Adrenal gland (tissue), 12 donors: ENCODE measurements around the gene IFNAR1. TPM values are rescaled to one million over a fixed set of nuclear protein-coding genes. Genes with fewer than 3 reads are reported as not detected.

Source experiments
- DNase-seq, 7 donors: peaks; one replicate each; pipeline ENCODE4 v3.0.0-alpha.2; 2019 to 2020
- H3K27ac ChIP-seq, 5 donors: fragments of 200-600 bp; sonication (generic) in 4 of 5; 1 replicate in 3 of 5; 2 replicates in 2 of 5; pipeline versions ENCODE4 v1.5.1 to v1.8.0; 2016 to 2020; ENCODE audit warnings: mild to moderate bottlenecking in 1 of 5
- H3K27me3 ChIP-seq: fragments of 200-600 bp; 2 replicates; pipeline ENCODE4 v1.8.0; 2021
- H3K36me3 ChIP-seq, 2 donors: fragments of 200-600 bp; replicated peaks in 1 of 2; 1 replicate in 1 of 2; 2 replicates in 1 of 2; pipeline versions ENCODE4 v1.5.1 to v1.8.0; 2018 to 2022
- H3K4me1 ChIP-seq, 2 donors: fragments of 200-600 bp; replicated peaks in 1 of 2; 1 replicate in 1 of 2; 2 replicates in 1 of 2; pipeline versions ENCODE4 v1.5.1 to v1.8.0; 2018 to 2021
- H3K4me3 ChIP-seq, 4 donors: fragments of 200-600 bp; sonication (generic) in 3 of 4; one replicate each; pipeline ENCODE4 v1.5.1; 2016 to 2018
- H3K9me3 ChIP-seq, 3 donors: fragments of 200-600 bp; sonication (generic) in 1 of 3; replicated peaks in 1 of 3; 1 replicate in 2 of 3; 2 replicates in 1 of 3; pipeline versions ENCODE4 v1.5.1 to v1.8.0; 2016 to 2021
- POLR2A ChIP-seq, 2 donors: fragments of 450-650 bp; IDR thresholded peaks; one replicate each; pipeline ENCODE4 v1.6.1; 2017; ENCODE audit warnings: antibody characterized with exemption in 2 of 2, mild to moderate bottlenecking in 2 of 2, moderate library complexity in 1 of 2
- WGBS, 4 donors: extraction: QIAGEN DNeasy Blood & Tissue Kit in 2 of 4; methylation state at CpG; one replicate each; pipeline versions ENCODE4 v1.1.5 to v1.1.7; 2013 to 2017; 5-methylcytosine and 5-hydroxymethylcytosine counted together
- intact Hi-C, 2 donors: fragments of 100-400 bp; cut with DNase I; formaldehyde crosslinking; loops; one replicate each; pipeline versions ENCODE4 v1.14.1 to v1.15.0; 2022 to 2023
- polyA plus RNA-seq, 3 donors: library from polyadenylated mRNA; stranded (reverse); fragments of 200-250 nt in 2 of 3; fragments of 350-450 nt in 1 of 3; fragmentation: Illumina TruSeq in 1 of 3; extraction: RNeasy Lipid Tissue Mini Kit (QIAGEN cat#74804) in 1 of 3; gene quantifications; one replicate each; pipeline ENCODE4 v1.2.3, GENCODE V29; 2013 to 2014
- total RNA-seq, 9 donors: library from RNA; depleted of rRNA in 4 of 9; stranded (reverse); fragments of >200 nt in 4 of 9; fragments of 120-200 nt in 1 of 9; fragmentation: NEBNext Ultra II Directional in 1 of 9; extraction: Animal tissue kit (Norgen Biotek cat#: 25700) in 1 of 9; gene quantifications; one replicate each; pipeline versions ENCODE4 v1.1.0 to v1.2.4, GENCODE V29; 2013 to 2023
- TF ChIP-seq, protein P1 (sequence below), 6 experiments: fragments of 450-650 bp in 4 of 6; fragments of 200-600 bp in 2 of 6; sonication (generic) in 1 of 6; IDR thresholded peaks; 1 replicate in 5 of 6; 2 replicates in 1 of 6; pipeline versions ENCODE4 v1.5.1 to v1.8.0; 2016 to 2021; ENCODE audit warnings: antibody characterized with exemption in 6 of 6, mild to moderate bottlenecking in 2 of 6, moderate library complexity in 1 of 6
- donor health status: healthy with polysubstance abuse.
- donor health status: Bipolar disorder and iron deficiency.
- donor health status: DM: yes; HTN: yes; CAD: no.
- donor health status: DM: no; HTN: no; CAD: no.
- donor health status: DM: no; HTN: no; CAD: no.
- donor health status: DM: yes; HTN: yes; CAD: no.

Gene IFNAR1
- total and polyA plus RNA-seq, 12 donors, result 7.3 to 71.2 (median 32.8) TPM

DNA sequence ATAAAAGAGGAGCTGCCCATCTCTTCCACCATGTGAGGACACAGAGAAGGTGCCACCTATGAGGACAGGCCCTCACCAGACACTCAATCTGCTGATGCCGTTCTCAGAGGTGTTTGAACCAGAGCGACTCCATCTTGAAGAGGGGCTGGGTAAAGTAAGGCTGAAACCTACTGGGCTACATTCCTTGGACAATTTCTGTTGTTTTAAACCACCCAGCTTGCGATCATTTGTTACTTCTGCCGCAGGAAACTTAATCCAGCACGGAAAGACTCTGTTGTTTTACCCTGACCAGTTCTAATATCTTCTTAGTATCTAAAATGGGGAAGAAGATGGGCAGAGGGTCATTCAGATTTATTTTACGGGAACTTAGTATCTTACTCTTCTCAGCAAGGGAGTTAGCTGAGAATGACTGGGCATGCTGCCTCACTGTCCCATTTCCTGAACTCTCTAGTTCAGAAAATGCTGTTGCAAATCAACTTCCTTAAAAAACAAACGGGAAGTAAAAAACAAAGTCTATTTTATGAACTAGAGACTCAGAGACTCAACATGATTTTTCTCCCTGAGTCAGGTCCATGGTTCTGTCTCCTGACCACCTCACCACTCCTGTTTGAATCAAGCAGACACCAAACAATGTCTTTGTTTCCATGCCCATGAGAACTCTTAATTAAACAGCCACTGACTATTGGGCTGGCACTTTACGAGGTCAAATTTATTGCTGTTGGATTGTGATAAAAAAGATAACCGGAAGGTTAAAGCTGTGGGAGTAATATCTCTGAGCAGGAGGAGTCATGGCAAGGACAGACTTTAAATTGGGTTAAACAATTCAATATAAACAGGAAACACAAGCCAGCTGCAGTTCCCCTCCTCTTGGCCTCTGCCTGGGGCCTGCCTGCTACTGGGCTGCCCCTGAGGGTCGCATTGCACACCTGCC is 23.8 kb upstream of the IFNAR1 start:
- Histone ChIP-seq H3K4me3 (no peak overlapping the region), H3K36me3 (peaks cover 0 to 6% of the 10 kb centered on the region in 2 donors), H3K9me3 (no peaks in the 10 kb centered on the region), H3K27ac (peak overlapping the region; percentile 11 to 80 (median 54)), H3K4me1 (peaks cover 14 to 39% of the 10 kb centered on the region in 2 donors), H3K27me3 (no peaks in the 10 kb centered on the region)
- 27 to 39% (median 37%) methylated on average over 10 of the region's 10 CpGs for WGBS, 4 donors
- intact Hi-C loops, result no loop called here
- TF ChIP-seq, protein P1, sequence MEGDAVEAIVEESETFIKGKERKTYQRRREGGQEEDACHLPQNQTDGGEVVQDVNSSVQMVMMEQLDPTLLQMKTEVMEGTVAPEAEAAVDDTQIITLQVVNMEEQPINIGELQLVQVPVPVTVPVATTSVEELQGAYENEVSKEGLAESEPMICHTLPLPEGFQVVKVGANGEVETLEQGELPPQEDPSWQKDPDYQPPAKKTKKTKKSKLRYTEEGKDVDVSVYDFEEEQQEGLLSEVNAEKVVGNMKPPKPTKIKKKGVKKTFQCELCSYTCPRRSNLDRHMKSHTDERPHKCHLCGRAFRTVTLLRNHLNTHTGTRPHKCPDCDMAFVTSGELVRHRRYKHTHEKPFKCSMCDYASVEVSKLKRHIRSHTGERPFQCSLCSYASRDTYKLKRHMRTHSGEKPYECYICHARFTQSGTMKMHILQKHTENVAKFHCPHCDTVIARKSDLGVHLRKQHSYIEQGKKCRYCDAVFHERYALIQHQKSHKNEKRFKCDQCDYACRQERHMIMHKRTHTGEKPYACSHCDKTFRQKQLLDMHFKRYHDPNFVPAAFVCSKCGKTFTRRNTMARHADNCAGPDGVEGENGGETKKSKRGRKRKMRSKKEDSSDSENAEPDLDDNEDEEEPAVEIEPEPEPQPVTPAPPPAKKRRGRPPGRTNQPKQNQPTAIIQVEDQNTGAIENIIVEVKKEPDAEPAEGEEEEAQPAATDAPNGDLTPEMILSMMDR (IDR thresholded peaks at IDR 0.05), result no peak
- TF ChIP-seq POLR2A (IDR thresholded peaks at IDR 0.05), result no peak
- peak in 3 of 7 donors; percentile 56 to 71 (median 65) for DNase-seq

DNA sequence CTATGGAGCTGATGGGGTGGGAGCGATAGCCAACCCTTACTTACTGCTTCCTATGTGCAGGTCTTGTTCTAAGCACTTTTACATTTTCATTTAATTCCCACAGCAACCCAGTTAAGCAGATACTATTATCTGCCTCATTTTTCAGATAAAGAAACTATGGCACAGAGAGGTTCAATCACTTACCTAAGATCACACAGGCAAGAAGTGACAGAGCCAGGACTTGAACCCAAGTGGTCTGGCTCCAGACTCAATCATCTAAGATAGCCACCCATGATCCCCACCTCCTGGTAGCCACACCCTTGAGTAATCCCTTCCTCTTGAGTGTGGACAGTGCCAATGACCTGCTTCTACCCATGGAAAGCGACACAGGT is 23.2 kb upstream of the IFNAR1 start:
- Histone ChIP-seq H3K4me3 (no peak overlapping the region), H3K27ac (peak overlapping the region; percentile 4 to 80 (median 54)), H3K9me3 (no peaks in the 10 kb centered on the region), H3K27me3 (no peaks in the 10 kb centered on the region), H3K36me3 (no peaks in the 10 kb centered on the region), H3K4me1 (peaks cover 14 to 39% of the 10 kb centered on the region in 2 donors)
- 66 to 82% (median 75%) methylated on average over 2 of the region's 2 CpGs for WGBS, 4 donors
- intact Hi-C loops, result no loop called here
- no peak for DNase-seq
- TF ChIP-seq, protein P1 (IDR thresholded peaks at IDR 0.05), result no peak
- TF ChIP-seq POLR2A (IDR thresholded peaks at IDR 0.05), result no peak

DNA sequence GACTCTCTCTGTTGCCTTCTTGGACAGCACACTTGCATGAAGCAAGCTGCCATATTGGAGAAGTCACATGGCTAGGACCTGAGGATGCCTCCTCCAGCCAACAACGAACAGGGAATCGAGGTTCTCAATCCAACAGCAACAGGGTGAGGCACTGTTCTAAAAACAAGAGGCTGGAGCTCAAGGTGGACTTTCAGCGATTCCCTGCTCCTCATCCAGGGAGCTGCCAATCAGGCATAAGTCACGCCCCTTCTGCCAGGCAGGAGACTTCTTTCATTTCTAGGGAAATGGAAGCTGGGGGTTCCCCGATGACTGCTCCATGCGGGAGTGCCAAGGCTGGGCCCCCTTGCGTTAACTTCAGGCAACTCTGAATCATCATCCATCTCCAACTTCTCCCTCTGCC is 22.7 kb upstream of the IFNAR1 start:
- intact Hi-C loops, result no loop called here
- H3K9me3 ChIP-seq, result no peaks in the 10 kb centered on the region
- peaks cover 14 to 39% of the 10 kb centered on the region in 2 donors for H3K4me1 ChIP-seq
- no peak overlapping the region for H3K4me3 ChIP-seq
- WGBS, 4 donors, result 82 to 89% (median 86%) methylated on average over 3 to 7 of the region's 7 CpGs
- peak overlapping the region; percentile 4 to 80 (median 54) for H3K27ac ChIP-seq
- no peak for DNase-seq
- H3K27me3 ChIP-seq, result no peaks in the 10 kb centered on the region
- no peaks in the 10 kb centered on the region for H3K36me3 ChIP-seq
- TF ChIP-seq, protein P1 (IDR thresholded peaks at IDR 0.05), result no peak

DNA sequence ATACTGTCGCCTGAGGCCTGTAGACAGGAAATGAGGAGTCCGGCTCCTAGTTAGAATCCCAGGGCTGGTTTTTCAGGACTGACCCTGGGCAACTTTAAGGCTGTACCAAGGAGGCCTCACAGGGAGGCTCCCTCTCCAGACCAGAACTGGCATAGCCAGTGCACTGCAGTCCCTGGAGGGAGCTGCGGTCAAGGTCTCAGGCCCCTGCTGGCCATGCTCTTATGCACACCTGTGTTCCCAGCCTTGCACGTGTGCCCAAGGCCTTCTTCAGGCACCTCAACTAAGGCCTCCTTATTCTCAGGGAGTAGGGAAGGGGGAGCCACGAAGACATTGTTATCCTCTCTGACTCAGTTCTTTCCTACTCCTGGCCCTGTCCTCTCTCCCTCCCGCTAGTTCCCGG is 22.0 kb upstream of the IFNAR1 start:
- Histone ChIP-seq H3K27me3 (no peaks in the 10 kb centered on the region), H3K36me3 (no peaks in the 10 kb centered on the region), H3K4me3 (no peak overlapping the region), H3K4me1 (peaks cover 14 to 39% of the 10 kb centered on the region in 2 donors), H3K27ac (no peak overlapping the region), H3K9me3 (no peaks in the 10 kb centered on the region)
- intact Hi-C loops, result no loop called here
- TF ChIP-seq POLR2A (IDR thresholded peaks at IDR 0.05), result no peak
- TF ChIP-seq, protein P1 (IDR thresholded peaks at IDR 0.05), result no peak
- WGBS, 4 donors, result 76 to 83% (median 80%) methylated on average over 5 to 7 of the region's 7 CpGs
- no peak for DNase-seq
